Nephron (organoid): Measurements from ENCODE around the gene SH3TC2.

ENCODE experiments used
- H3K27ac Mint-ChIP-seq, 3 experiments: 2 replicates each; pipeline ENCODE4 v1.8.0; 2020; ENCODE audit warnings: mixed read lengths in 3 of 3, mild to moderate bottlenecking in 2 of 3, moderate library complexity in 1 of 3
- H3K27me3 Mint-ChIP-seq: 2 replicates; pipeline ENCODE4 v1.8.0; 2021; ENCODE audit warnings: low read depth, mild to moderate bottlenecking, moderate library complexity, mixed read lengths
- H3K36me3 Mint-ChIP-seq: 2 replicates; pipeline ENCODE4 v1.8.0; 2020; ENCODE audit warnings: low read depth, mixed read lengths
- H3K4me1 Mint-ChIP-seq: 2 replicates; pipeline ENCODE4 v1.8.0; 2020; ENCODE audit warnings: mixed read lengths
- H3K4me3 Mint-ChIP-seq, 3 experiments: 2 replicates each; pipeline ENCODE4 v1.8.0; 2020; ENCODE audit warnings: mild to moderate bottlenecking in 3 of 3, mixed read lengths in 3 of 3, moderate library complexity in 2 of 3
- H3K9me3 Mint-ChIP-seq: 2 replicates; pipeline ENCODE4 v1.8.0; 2020; ENCODE audit warnings: mixed read lengths
- TF ChIP-seq, protein P1 (sequence below), 3 experiments: fragments of 200-600 bp; sonication (generic); IDR thresholded peaks; one replicate each; pipeline ENCODE4 v1.5.0; 2021; ENCODE audit warnings: antibody characterized with exemption in 3 of 3; ENCODE audit not compliant: unreplicated experiment in 3 of 3

The SH3TC2 gene

GRCh38 chr5:148967783-148968182 lies 95.1 kb downstream of the SH3TC2 start:
- H3K36me3 Mint-ChIP-seq, result no peaks in the 10 kb centered on the region

DNA sequence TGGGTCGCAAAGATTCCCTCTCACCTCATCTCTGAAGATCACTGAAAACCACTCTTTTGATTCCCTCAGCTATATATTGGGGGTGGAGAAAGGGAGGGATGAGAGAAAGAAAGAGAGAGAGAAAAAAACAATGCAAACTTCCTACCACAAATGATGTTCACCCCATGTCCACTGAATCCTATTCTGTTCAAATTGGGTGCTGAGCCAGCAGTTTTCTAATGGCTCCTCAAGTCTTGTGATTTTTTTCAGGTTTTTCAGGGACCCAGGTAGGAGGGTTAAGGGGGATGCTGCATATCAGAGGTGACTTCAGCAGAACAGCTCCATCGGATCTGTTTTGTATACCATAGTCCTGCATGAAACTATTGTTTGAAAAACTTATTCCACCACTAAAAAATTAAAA lies 95.9 kb downstream of the SH3TC2 start:
- H3K4me1 Mint-ChIP-seq, result peaks cover 45% of the 10 kb centered on the region
- H3K36me3 Mint-ChIP-seq, result no peaks in the 10 kb centered on the region
- H3K27ac Mint-ChIP-seq, result peak overlapping the region in 2 of 3 experiments; percentile 45 to 76
- H3K9me3 Mint-ChIP-seq, result no peaks in the 10 kb centered on the region
- H3K27me3 Mint-ChIP-seq, result peaks cover 24% of the 10 kb centered on the region
- H3K4me3 Mint-ChIP-seq, result no peak overlapping the region
- TF ChIP-seq, protein P1, sequence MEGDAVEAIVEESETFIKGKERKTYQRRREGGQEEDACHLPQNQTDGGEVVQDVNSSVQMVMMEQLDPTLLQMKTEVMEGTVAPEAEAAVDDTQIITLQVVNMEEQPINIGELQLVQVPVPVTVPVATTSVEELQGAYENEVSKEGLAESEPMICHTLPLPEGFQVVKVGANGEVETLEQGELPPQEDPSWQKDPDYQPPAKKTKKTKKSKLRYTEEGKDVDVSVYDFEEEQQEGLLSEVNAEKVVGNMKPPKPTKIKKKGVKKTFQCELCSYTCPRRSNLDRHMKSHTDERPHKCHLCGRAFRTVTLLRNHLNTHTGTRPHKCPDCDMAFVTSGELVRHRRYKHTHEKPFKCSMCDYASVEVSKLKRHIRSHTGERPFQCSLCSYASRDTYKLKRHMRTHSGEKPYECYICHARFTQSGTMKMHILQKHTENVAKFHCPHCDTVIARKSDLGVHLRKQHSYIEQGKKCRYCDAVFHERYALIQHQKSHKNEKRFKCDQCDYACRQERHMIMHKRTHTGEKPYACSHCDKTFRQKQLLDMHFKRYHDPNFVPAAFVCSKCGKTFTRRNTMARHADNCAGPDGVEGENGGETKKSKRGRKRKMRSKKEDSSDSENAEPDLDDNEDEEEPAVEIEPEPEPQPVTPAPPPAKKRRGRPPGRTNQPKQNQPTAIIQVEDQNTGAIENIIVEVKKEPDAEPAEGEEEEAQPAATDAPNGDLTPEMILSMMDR (IDR thresholded peaks at IDR 0.05; ENCODE audit: unreplicated experiment in 3 of 3), result no peak

More at GRCh38 chr5:148967783-148968182, 95.1 kb downstream of the SH3TC2 start:
- Mint-ChIP-seq H3K4me3 (no peak overlapping the region), H3K27me3 (peaks cover 25% of the 10 kb centered on the region), H3K9me3 (no peaks in the 10 kb centered on the region), H3K4me1 (peaks cover 53% of the 10 kb centered on the region), H3K27ac (peak overlapping the region in 1 of 3 experiments; percentile 11)
- TF ChIP-seq, protein P1 (IDR thresholded peaks at IDR 0.05; ENCODE audit: unreplicated experiment in 3 of 3), result no peak

GRCh38 chr5:148966348-148966747 lies 96.5 kb downstream of the SH3TC2 start:
- Mint-ChIP-seq H3K27me3 (peaks cover 24% of the 10 kb centered on the region), H3K4me1 (peaks cover 43% of the 10 kb centered on the region)
- TF ChIP-seq, protein P1 (IDR thresholded peaks at IDR 0.05; ENCODE audit: unreplicated experiment in 3 of 3), result no peak

DNA sequence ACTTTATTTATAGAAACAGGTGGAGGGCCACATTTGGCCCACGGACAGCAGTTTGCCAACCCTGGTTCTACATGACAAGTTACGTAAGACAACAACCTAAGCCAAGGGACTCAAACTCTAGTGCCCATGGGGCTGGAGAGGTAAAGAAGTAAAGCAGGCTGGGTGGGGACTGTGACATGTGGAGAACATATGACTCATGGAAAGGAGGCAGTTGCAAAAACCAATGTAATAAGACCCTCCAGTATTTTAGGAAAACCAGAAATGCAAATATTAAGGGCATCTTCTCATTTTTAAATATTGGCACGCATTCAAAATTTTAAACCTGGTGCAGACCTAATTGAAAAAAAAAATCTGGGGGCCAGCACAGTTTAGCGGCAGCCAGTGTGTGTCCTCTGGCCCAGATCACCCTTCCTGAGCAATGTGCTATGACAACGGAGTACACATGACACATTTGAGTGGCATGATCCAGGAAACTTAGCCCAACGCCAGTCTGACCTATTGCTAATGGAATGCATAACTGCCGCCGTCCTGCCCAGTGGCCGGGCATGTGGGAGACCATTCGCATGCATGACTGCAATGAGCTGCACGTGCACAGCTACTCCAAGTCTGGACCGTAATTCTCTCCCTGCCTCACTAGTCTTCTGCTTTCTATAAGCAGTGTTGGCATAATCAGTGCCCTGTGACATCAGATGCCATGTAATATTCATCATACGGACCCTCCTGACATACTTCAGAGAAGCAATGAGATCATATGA lies 97.2 kb downstream of the SH3TC2 start:
- Mint-ChIP-seq H3K4me1 (peaks cover 43% of the 10 kb centered on the region), H3K27me3 (peaks cover 28% of the 10 kb centered on the region), H3K27ac (peak overlapping the region; percentile 40 to 76 (median 55)), H3K36me3 (no peaks in the 10 kb centered on the region), H3K9me3 (no peaks in the 10 kb centered on the region), H3K4me3 (no peak overlapping the region)
- TF ChIP-seq, protein P1 (IDR thresholded peaks at IDR 0.05; ENCODE audit: unreplicated experiment in 3 of 3), result no peak

More at GRCh38 chr5:148966348-148966747, 96.5 kb downstream of the SH3TC2 start:
- H3K27ac Mint-ChIP-seq, result peak overlapping the region; percentile 45 to 76 (median 55)
- H3K9me3 Mint-ChIP-seq, result no peaks in the 10 kb centered on the region
- H3K36me3 Mint-ChIP-seq, result no peaks in the 10 kb centered on the region
- H3K4me3 Mint-ChIP-seq, result no peak overlapping the region

DNA sequence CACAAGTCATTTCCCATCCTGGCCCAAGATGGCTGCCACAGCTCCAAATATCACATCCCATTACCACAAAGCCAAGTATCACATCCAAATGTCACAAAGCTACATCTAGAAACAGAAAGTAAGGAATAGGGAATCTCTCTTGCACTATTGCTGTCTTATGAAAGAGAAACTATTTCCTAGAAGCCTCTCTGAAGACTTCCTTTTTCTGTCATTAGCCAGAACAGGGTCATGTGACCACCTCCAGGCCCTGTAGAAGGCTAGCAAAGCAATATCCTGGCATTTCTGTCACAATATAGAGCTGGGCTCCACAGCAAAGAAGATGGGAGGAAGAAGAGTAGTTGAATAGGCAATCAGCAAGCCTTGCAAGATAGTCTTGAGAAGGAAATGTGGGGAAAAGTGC lies 99.2 kb downstream of the SH3TC2 start:
- no peaks in the 10 kb centered on the region for H3K9me3 Mint-ChIP-seq
- H3K27me3 Mint-ChIP-seq, result peaks cover 40% of the 10 kb centered on the region
- no peak overlapping the region for H3K27ac Mint-ChIP-seq
- H3K36me3 Mint-ChIP-seq, result no peaks in the 10 kb centered on the region
- peaks cover 24% of the 10 kb centered on the region for H3K4me1 Mint-ChIP-seq
- H3K4me3 Mint-ChIP-seq, result no peak overlapping the region
- TF ChIP-seq, protein P1 (IDR thresholded peaks at IDR 0.05; ENCODE audit: unreplicated experiment in 3 of 3), result no peak
